ENCODE data around the gene NUP93.
"Not testable (repeated sequence)": the region's sequence is repeated elsewhere in the genome, so short reads cannot be mapped to it uniquely, and the experiment has no call there.

NUP93 gene

DNA sequence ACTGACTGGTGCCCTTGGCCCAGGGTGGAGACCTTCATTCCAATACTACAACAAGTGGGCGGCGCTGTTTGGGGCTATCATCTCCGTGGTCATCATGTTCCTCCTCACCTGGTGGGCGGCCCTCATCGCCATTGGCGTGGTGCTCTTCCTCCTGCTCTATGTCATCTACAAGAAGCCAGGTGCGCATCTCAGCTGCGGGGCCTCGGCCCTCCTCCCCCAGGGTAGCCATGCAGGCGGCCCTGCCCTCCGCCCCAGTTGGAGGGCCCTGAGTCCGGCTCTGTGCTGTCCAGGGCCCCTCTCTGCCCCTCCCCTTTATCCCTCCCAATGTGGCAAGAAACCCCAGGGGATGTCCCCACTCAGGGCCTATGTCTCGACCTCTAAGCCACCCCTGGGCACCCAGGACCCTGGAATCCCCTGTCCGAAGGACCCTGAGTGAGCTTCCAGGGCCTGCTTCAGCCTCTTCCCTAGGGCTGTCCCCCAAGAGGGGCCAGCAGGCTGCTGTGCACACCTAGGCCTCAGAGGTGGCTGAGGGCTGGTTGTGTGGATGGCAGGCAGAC is 154.2 kb downstream of the NUP93 start:
- no peak overlapping the region for H3K9ac ChIP-seq (ENCODE audit: low read depth in 1 of 2, low read length in 2 of 2)
- H3K4me1 ChIP-seq (ENCODE audit: control insufficient read depth in 2 of 2, insufficient read depth in 2 of 2, low read length in 2 of 2): no peaks in the 10 kb centered on the region
- H3K9me3 ChIP-seq (ENCODE audit: control insufficient read depth in 2 of 2, low read length in 2 of 2): no peaks in the 10 kb centered on the region
- no peaks in the 10 kb centered on the region for H3K36me3 ChIP-seq (ENCODE audit: control insufficient read depth in 2 of 2, insufficient read depth in 2 of 2, low read length in 2 of 2)
- H3K4me3 ChIP-seq (ENCODE audit: low read length in 2 of 2): no peak overlapping the region
- H3K27ac ChIP-seq (ENCODE audit: low read depth in 2 of 2, low read length in 2 of 2): no peak overlapping the region
- no peaks in the 10 kb centered on the region for H3K27me3 ChIP-seq (ENCODE audit: control insufficient read depth in 2 of 2, insufficient read depth in 2 of 2, low read length in 2 of 2)

DNA sequence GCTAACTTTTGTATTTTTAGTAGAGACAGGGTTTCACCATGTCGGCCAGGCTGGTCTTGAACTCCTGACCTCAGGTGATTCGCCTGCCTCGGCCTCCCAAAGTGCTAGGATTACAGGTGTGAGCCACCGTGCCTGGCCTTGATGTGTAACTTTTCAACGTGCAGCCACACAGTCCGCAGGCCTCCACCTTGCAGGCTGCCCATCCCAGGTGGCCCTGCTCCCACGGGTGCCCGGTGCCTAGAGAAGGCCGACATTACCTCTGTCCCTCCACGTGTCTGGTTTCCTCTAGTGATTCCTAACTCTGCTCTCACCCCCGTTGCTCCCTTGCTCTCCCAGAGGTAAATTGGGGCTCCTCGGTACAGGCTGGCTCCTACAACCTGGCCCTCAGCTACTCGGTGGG is 155.0 kb downstream of the NUP93 start:
- H3K27me3 ChIP-seq (ENCODE audit: control insufficient read depth in 2 of 2, insufficient read depth in 2 of 2, low read length in 2 of 2); H3K4me1 ChIP-seq (ENCODE audit: control insufficient read depth in 2 of 2, insufficient read depth in 2 of 2, low read length in 2 of 2); H3K27ac ChIP-seq (ENCODE audit: low read depth in 2 of 2, low read length in 2 of 2); H3K9me3 ChIP-seq (ENCODE audit: control insufficient read depth in 2 of 2, low read length in 2 of 2); H3K4me3 ChIP-seq (ENCODE audit: low read length in 2 of 2); H3K36me3 ChIP-seq (ENCODE audit: control insufficient read depth in 2 of 2, insufficient read depth in 2 of 2, low read length in 2 of 2); H3K9ac ChIP-seq (ENCODE audit: low read depth in 1 of 2, low read length in 2 of 2): not testable (repeated sequence)

DNA sequence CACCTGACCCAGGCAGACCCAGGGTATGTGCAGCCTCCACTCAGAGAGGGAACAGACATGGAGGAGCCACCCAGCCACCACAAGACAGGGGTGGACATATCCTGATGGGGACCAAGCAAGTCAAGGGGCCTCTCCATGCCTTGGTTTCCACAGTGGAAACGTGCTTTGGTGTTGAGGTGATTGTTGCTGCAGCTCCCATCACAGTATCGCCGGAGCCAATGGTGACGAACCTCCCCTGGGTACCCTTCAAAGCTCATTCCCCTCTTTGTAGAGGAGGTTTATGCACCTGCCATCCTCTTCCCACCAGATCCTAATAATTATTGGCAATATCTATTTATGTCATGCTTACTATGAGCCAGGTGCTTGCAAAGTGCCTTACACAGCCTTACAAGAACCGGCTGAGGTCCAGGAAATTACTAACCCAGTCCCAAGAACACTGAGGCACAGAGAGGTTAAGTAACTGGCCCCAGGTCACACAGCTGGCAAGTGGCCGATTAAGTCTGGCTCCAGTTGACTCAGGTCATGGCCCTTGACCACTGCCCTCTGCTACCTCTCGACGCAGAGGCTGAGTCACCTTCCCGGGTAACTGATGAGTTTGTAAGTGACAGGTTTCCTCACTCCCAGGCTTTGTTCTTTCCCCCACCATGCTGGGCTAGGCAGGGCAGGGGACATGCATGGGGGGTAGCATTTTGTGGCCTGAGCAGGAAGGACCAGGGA is 155.7 kb downstream of the NUP93 start:
- no peaks in the 10 kb centered on the region for H3K36me3 ChIP-seq (ENCODE audit: control insufficient read depth in 2 of 2, insufficient read depth in 2 of 2, low read length in 2 of 2)
- H3K9ac ChIP-seq (ENCODE audit: low read depth in 1 of 2, low read length in 2 of 2): no peak overlapping the region
- H3K27ac ChIP-seq (ENCODE audit: low read depth in 2 of 2, low read length in 2 of 2): no peak overlapping the region
- no peak overlapping the region for H3K4me3 ChIP-seq (ENCODE audit: low read length in 2 of 2)
- H3K4me1 ChIP-seq (ENCODE audit: control insufficient read depth in 2 of 2, insufficient read depth in 2 of 2, low read length in 2 of 2): no peaks in the 10 kb centered on the region
- H3K27me3 ChIP-seq (ENCODE audit: control insufficient read depth in 2 of 2, insufficient read depth in 2 of 2, low read length in 2 of 2): no peaks in the 10 kb centered on the region
- H3K9me3 ChIP-seq (ENCODE audit: control insufficient read depth in 2 of 2, low read length in 2 of 2): no peaks in the 10 kb centered on the region

DNA sequence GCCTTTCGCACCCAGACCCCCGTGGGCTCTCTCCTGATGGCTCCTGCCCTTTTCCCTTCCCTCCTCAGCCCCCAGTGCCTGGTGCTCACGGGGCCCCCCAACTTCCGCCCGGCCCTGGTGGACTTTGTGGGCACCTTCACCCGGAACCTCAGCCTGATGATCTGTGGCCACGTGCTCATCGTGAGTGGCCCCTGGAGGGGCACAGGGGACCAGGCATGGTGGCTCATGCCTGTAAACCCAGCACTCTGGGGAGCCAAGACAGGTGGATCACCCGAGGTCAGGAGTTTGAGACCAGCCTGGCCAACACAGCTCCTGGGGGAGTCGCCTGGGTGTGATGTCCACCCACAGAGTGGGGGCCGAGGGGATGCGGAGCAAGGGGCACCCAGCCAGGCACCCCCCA is 156.4 kb downstream of the NUP93 start:
- Histone ChIP-seq H3K4me1 (ENCODE audit: control insufficient read depth in 2 of 2, insufficient read depth in 2 of 2, low read length in 2 of 2) (no peaks in the 10 kb centered on the region), H3K4me3 (ENCODE audit: low read length in 2 of 2) (no peak overlapping the region), H3K9me3 (ENCODE audit: control insufficient read depth in 2 of 2, low read length in 2 of 2) (no peaks in the 10 kb centered on the region), H3K27me3 (ENCODE audit: control insufficient read depth in 2 of 2, insufficient read depth in 2 of 2, low read length in 2 of 2) (no peaks in the 10 kb centered on the region), H3K36me3 (ENCODE audit: control insufficient read depth in 2 of 2, insufficient read depth in 2 of 2, low read length in 2 of 2) (no peaks in the 10 kb centered on the region), H3K9ac (ENCODE audit: low read depth in 1 of 2, low read length in 2 of 2) (no peak overlapping the region), H3K27ac (ENCODE audit: low read depth in 2 of 2, low read length in 2 of 2) (no peak overlapping the region)

DNA sequence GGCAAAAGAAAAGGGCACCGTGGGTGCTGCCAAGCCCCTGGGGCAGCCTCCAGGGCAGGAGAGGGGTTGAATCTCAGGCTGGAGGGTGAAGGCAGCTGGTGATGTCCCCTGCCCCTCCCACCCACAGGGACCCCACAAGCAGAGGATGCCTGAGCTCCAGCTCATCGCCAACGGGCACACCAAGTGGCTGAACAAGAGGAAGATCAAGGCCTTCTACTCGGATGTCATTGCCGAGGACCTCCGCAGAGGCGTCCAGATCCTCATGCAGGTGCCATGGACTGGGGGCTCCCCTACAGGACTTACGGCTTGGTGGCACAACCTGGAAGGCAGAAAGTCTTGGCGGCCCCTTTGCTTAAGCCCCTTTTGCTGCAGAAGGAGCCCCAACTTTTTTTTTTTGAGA is 156.9 kb downstream of the NUP93 start:
- Histone ChIP-seq H3K9me3 (ENCODE audit: control insufficient read depth in 2 of 2, low read length in 2 of 2) (no peaks in the 10 kb centered on the region), H3K27ac (ENCODE audit: low read depth in 2 of 2, low read length in 2 of 2) (no peak overlapping the region), H3K27me3 (ENCODE audit: control insufficient read depth in 2 of 2, insufficient read depth in 2 of 2, low read length in 2 of 2) (no peaks in the 10 kb centered on the region), H3K4me1 (ENCODE audit: control insufficient read depth in 2 of 2, insufficient read depth in 2 of 2, low read length in 2 of 2) (no peaks in the 10 kb centered on the region), H3K4me3 (ENCODE audit: low read length in 2 of 2) (no peak overlapping the region), H3K9ac (ENCODE audit: low read depth in 1 of 2, low read length in 2 of 2) (no peak overlapping the region), H3K36me3 (ENCODE audit: control insufficient read depth in 2 of 2, insufficient read depth in 2 of 2, low read length in 2 of 2) (no peaks in the 10 kb centered on the region)

DNA sequence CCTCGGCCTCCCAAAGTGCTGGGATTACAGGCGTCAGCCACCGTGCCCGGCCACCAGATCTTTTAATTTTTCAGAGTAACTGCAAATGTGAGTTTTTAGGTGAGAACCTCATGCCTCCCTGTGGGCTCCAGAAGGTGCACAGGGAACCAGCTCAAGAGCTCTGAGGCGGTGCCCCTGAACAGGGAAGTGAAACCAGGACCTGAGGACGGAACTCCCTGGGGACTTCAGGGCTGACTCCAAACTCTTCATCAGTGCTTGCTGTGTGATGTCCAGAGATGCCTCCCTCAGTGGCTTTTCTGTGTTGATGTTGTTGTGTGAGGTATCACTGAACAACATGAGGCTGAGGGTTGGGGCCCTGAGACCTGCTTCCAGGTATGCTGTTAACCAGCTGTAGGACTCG is 158.9 kb downstream of the NUP93 start:
- Histone ChIP-seq H3K27me3 (ENCODE audit: control insufficient read depth in 2 of 2, insufficient read depth in 2 of 2, low read length in 2 of 2) (no peaks in the 10 kb centered on the region), H3K4me1 (ENCODE audit: control insufficient read depth in 2 of 2, insufficient read depth in 2 of 2, low read length in 2 of 2) (no peaks in the 10 kb centered on the region), H3K4me3 (ENCODE audit: low read length in 2 of 2) (no peak overlapping the region), H3K36me3 (ENCODE audit: control insufficient read depth in 2 of 2, insufficient read depth in 2 of 2, low read length in 2 of 2) (no peaks in the 10 kb centered on the region), H3K9ac (ENCODE audit: low read depth in 1 of 2, low read length in 2 of 2) (no peak overlapping the region), H3K9me3 (ENCODE audit: control insufficient read depth in 2 of 2, low read length in 2 of 2) (no peaks in the 10 kb centered on the region), H3K27ac (ENCODE audit: low read depth in 2 of 2, low read length in 2 of 2) (no peak overlapping the region)

DNA sequence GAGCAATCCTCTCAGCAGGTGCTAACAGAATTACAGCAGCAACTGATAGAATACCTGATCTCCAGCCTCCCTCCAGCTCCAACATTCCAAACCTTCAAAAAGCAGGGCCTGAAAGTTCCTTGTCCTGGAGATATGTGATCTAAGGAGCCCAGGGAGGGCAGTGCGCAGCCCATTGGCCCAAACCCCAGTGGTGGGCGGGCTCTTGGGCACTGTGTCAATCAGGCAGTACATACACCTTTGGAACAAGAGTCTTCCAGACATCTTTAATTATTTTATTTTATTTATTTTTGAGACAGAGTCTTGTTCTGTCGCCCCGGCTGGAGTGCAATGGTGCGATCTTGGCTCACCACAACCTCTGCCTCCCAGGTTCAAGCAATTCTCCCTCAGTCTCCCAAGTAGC is 159.3 kb downstream of the NUP93 start:
- Histone ChIP-seq H3K27me3 (ENCODE audit: control insufficient read depth in 2 of 2, insufficient read depth in 2 of 2, low read length in 2 of 2) (no peaks in the 10 kb centered on the region), H3K4me3 (ENCODE audit: low read length in 2 of 2) (no peak overlapping the region), H3K9me3 (ENCODE audit: control insufficient read depth in 2 of 2, low read length in 2 of 2) (no peaks in the 10 kb centered on the region), H3K4me1 (ENCODE audit: control insufficient read depth in 2 of 2, insufficient read depth in 2 of 2, low read length in 2 of 2) (no peaks in the 10 kb centered on the region), H3K36me3 (ENCODE audit: control insufficient read depth in 2 of 2, insufficient read depth in 2 of 2, low read length in 2 of 2) (no peaks in the 10 kb centered on the region), H3K9ac (ENCODE audit: low read depth in 1 of 2, low read length in 2 of 2) (no peak overlapping the region), H3K27ac (ENCODE audit: low read depth in 2 of 2, low read length in 2 of 2) (no peak overlapping the region)

DNA sequence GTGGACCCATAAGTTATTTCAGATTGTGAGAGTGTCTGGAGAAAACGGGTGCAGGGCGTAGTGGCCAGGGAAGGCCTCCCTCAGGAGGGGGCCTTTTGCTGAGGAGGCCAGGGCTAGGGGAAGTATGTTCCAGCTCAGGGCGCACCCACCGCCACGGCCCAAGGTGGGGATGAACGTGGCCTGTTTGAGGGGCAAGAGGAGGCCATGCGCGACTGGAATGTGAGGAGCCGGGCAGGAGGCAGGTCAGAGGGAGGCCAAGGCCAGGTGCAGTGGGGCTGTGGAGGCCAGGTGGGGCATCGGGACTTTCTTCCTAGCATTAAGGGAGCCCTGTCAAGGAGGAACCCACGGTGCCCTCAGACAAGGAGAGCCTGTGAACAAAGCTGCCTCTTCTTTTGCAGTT is 161.8 kb downstream of the NUP93 start:
- H3K4me1 ChIP-seq (ENCODE audit: control insufficient read depth in 2 of 2, insufficient read depth in 2 of 2, low read length in 2 of 2): no peaks in the 10 kb centered on the region
- no peaks in the 10 kb centered on the region for H3K9me3 ChIP-seq (ENCODE audit: control insufficient read depth in 2 of 2, low read length in 2 of 2)
- no peak overlapping the region for H3K9ac ChIP-seq (ENCODE audit: low read depth in 1 of 2, low read length in 2 of 2)
- no peak overlapping the region for H3K4me3 ChIP-seq (ENCODE audit: low read length in 2 of 2)
- no peaks in the 10 kb centered on the region for H3K36me3 ChIP-seq (ENCODE audit: control insufficient read depth in 2 of 2, insufficient read depth in 2 of 2, low read length in 2 of 2)
- no peaks in the 10 kb centered on the region for H3K27me3 ChIP-seq (ENCODE audit: control insufficient read depth in 2 of 2, insufficient read depth in 2 of 2, low read length in 2 of 2)
- H3K27ac ChIP-seq (ENCODE audit: low read depth in 2 of 2, low read length in 2 of 2): no peak overlapping the region

DNA sequence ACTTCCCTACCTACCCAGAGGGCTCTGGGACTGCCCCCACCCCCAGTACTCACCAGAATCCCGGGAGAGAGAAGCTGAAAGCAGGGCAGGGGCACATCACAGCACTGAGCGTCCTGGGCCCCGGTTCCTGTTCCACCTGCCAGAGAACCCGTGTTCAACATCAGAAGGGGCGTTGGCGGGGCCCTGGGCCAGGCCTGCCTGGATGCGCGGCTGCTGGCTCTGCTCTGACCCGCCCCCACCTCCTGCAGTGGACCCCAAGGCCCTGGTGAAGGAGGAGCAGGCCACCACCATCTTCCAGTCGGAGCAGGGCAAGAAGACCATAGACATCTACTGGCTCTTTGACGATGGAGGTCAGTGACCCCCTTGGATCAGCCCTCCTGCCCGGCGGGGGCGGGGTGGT is 162.8 kb downstream of the NUP93 start:
- Histone ChIP-seq H3K9ac (ENCODE audit: low read depth in 1 of 2, low read length in 2 of 2) (no peak overlapping the region), H3K4me3 (ENCODE audit: low read length in 2 of 2) (no peak overlapping the region), H3K27ac (ENCODE audit: low read depth in 2 of 2, low read length in 2 of 2) (no peak overlapping the region), H3K27me3 (ENCODE audit: control insufficient read depth in 2 of 2, insufficient read depth in 2 of 2, low read length in 2 of 2) (no peaks in the 10 kb centered on the region), H3K4me1 (ENCODE audit: control insufficient read depth in 2 of 2, insufficient read depth in 2 of 2, low read length in 2 of 2) (no peaks in the 10 kb centered on the region), H3K36me3 (ENCODE audit: control insufficient read depth in 2 of 2, insufficient read depth in 2 of 2, low read length in 2 of 2) (no peaks in the 10 kb centered on the region), H3K9me3 (ENCODE audit: control insufficient read depth in 2 of 2, low read length in 2 of 2) (no peaks in the 10 kb centered on the region)

DNA sequence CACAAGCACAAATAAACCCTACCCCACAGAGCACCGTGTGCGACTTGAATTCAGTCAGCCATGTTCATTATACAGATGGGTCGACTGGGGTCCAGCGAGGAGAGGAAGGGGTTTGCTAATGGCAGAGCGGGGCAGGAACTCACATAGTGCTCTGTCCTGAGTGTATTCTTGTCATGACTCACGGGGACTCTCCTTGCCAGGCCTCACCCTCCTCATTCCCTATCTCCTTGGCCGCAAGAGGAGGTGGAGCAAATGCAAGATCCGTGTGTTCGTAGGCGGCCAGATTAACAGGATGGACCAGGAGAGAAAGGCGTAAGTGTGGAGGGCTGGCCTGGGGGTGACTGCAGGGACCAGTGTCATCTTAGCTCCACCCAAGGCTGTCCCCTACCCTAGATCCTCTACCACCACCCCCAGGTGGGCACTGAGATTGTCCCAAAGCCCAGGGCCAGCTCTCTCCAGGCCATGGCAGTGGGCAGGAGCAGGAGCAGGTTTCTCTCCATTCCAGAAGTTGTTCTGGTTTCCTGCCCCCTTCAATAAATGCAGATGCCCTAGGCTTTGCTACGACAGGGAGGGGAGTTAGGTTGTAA is 164.5 kb downstream of the NUP93 start:
- no peaks in the 10 kb centered on the region for H3K27me3 ChIP-seq (ENCODE audit: control insufficient read depth in 2 of 2, insufficient read depth in 2 of 2, low read length in 2 of 2)
- H3K27ac ChIP-seq (ENCODE audit: low read depth in 2 of 2, low read length in 2 of 2): no peak overlapping the region
- H3K4me3 ChIP-seq (ENCODE audit: low read length in 2 of 2): no peak overlapping the region
- H3K9ac ChIP-seq (ENCODE audit: low read depth in 1 of 2, low read length in 2 of 2): no peak overlapping the region
- H3K9me3 ChIP-seq (ENCODE audit: control insufficient read depth in 2 of 2, low read length in 2 of 2): no peaks in the 10 kb centered on the region
- no peaks in the 10 kb centered on the region for H3K36me3 ChIP-seq (ENCODE audit: control insufficient read depth in 2 of 2, insufficient read depth in 2 of 2, low read length in 2 of 2)
- no peaks in the 10 kb centered on the region for H3K4me1 ChIP-seq (ENCODE audit: control insufficient read depth in 2 of 2, insufficient read depth in 2 of 2, low read length in 2 of 2)

Data from mucosa of rectum (tissue), 2 donors.